Activated T-helper 1 cell treated with Interleukin-2 at 50 U/mL for 16 hours (primary cell): ENCODE data around the gene LALBA.
"Not testable (repeated sequence)": the region's sequence is repeated elsewhere in the genome, so short reads cannot be mapped to it uniquely, and the experiment has no call there.

Experiments
- DNase-seq: peaks from one replicate; pipeline ENCODE4 v3.0.0-alpha.2; 2020; ENCODE audit warnings: low read depth

LALBA gene

DNA sequence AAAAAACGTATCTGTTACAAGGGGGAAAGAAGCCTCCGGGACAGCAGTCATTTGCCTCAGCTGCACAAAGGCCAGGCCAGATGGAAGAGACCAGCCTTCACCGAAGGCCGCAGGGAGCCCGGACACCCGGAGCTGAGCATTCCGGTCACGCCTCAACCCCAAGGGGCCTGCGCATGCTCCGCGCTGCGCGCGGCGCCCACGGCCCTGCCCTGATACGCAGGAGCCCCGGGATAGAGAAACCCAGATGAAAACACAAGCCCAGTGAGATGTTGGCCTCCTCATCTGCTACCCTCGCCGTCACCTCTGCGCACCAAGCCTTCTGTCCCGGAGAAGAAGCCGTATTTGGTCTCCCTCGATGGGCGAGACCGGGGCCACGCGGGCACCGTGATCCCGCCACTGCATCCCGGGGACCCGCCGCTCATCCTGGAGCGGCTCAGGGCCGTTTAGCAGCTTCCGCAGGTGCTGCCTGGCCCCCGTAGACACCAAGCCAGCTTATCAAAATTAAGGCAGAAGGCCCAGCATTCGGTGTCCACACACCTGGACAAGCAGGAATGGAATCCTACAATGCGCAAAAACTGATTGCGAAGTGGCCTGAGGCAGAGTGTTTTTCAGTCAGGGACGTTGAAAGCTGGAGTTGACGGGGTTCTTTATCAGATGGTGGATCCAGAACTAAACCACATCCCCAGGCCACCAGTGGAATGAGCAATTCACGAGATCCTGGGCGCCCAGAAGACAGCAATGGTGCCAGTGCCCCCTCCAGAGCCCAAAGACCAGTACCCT is 41.8 kb downstream of the LALBA start:
- no peak for DNase-seq

GRCh38 chr12:48525332-48525731 is 44.5 kb downstream of the LALBA start, which contains the start of gene OR8S1:
Gene OR8S1 (plus strand): TSS chr12:48525632. CDS start chr12:48525632, 0 bp downstream.
- no peak for DNase-seq

DNA sequence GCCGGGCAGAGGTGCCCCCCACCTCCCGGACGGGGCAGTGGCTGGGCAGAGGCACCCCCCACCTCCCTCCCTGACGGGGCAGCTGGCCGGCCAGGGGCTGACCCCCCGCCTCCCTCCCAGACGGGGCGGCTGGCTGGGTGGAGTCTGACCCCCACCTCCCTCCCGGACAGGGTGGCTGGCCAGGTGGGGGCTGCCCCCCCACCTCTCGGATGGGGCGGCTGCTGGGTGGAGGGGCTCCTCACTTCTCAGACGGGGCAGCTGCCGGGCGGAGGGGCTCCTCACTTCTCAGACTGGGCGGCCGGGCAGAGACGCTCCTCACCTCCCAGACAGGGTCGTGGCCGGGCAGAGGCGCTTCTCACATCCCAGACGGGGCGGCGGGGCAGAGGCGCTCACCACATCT is 49.5 kb downstream of the LALBA start:
- not testable (repeated sequence) for DNase-seq
